Fibroblast of skin of left quadriceps (primary cell): ENCODE results near the gene PNLDC1.
"Not testable (repeated sequence)": the region's sequence is repeated elsewhere in the genome, so short reads cannot be mapped to it uniquely, and the experiment has no call there.

Experiments
- DNase-seq, 2 experiments: peaks; one replicate each; pipeline ENCODE4 v3.0.0-alpha.2; 2013; ENCODE audit warnings: low read depth in 2 of 2

The PNLDC1 gene

GRCh38 chr6:159778542-159779103, 21.5 kb upstream of the PNLDC1 start:
- DNase-seq: no peak

- DNase-seq: no peak
Measured at GRCh38 chr6:159788276-159788675, 11.8 kb upstream of the PNLDC1 start.

- no peak for DNase-seq
Measured at GRCh38 chr6:159788753-159789376, 11.2 kb upstream of the PNLDC1 start.

- peak; percentile 99 for DNase-seq
Measured at GRCh38 chr6:159789377-159790148, 10.5 kb upstream of the PNLDC1 start, which contains the start of gene TCP1. Gene TCP1, minus strand, starts transcription at chr6:159789602. Its CDS starts 134 bp downstream, at chr6:159789468.

- peak; percentile 94 for DNase-seq
Measured at GRCh38 chr6:159790149-159790955, 9.7 kb upstream of the PNLDC1 start, which contains the start of gene MRPL18. Gene MRPL18, plus strand, starts transcription at chr6:159790467. Its CDS starts 121 bp downstream, at chr6:159790588.

GRCh38 chr6:159790956-159791598, 9.0 kb upstream of the PNLDC1 start:
- no peak for DNase-seq

- DNase-seq: not testable (repeated sequence)
Measured at GRCh38 chr6:159794976-159795375, 5.1 kb upstream of the PNLDC1 start.

GRCh38 chr6:159797554-159797953, 2.5 kb upstream of the PNLDC1 start:
- DNase-seq: no peak

GRCh38 chr6:159801935-159802334, 1.9 kb downstream of the PNLDC1 start:
- DNase-seq: no peak

- no peak for DNase-seq
Measured at GRCh38 chr6:159804504-159804903, 4.4 kb downstream of the PNLDC1 start.

- no peak for DNase-seq
Measured at GRCh38 chr6:159805440-159806020, 5.5 kb downstream of the PNLDC1 start.

- DNase-seq: no peak
Measured at GRCh38 chr6:159806021-159806458, 6.0 kb downstream of the PNLDC1 start.

- DNase-seq: no peak
Measured at GRCh38 chr6:159807150-159807858, 7.2 kb downstream of the PNLDC1 start.

GRCh38 chr6:159808647-159809046, 8.6 kb downstream of the PNLDC1 start:
- no peak for DNase-seq

- no peak for DNase-seq
Measured at GRCh38 chr6:159809149-159809548, 9.1 kb downstream of the PNLDC1 start.

- DNase-seq: no peak
Measured at GRCh38 chr6:159813781-159814180, 13.7 kb downstream of the PNLDC1 start.

- DNase-seq: no peak
Measured at GRCh38 chr6:159815410-159815809, 15.3 kb downstream of the PNLDC1 start.

- DNase-seq: not testable (repeated sequence)
Measured at GRCh38 chr6:159816775-159817174, 16.7 kb downstream of the PNLDC1 start.

GRCh38 chr6:159817951-159818739, 18.1 kb downstream of the PNLDC1 start:
- DNase-seq: no peak
